ENCODE results near the gene SDK1.
"Not testable (repeated sequence)": the region's sequence is repeated elsewhere in the genome, so short reads cannot be mapped to it uniquely, and the experiment has no call there.

The SDK1 gene

DNA sequence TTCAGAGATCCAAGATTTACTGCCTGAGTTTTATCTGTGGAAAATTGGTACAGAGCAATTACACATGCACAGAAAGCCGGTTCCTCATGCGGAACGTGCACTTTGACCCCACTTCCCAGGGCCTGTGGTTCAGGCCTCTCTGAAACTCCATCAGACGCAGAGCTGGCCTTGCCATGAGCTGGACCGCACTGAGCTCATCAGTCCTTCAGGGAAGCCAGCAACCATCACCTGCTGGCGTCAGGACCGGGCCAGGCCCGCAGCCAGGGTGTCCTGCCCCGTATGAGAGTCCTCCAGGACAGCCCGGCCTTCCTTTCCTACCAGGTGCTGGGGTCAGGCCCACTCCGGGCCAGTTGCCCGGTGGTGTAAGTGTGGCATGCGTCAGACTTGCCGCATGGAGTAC is 934.5 kb downstream of the SDK1 start:
- TF ChIP-seq, protein P1, sequence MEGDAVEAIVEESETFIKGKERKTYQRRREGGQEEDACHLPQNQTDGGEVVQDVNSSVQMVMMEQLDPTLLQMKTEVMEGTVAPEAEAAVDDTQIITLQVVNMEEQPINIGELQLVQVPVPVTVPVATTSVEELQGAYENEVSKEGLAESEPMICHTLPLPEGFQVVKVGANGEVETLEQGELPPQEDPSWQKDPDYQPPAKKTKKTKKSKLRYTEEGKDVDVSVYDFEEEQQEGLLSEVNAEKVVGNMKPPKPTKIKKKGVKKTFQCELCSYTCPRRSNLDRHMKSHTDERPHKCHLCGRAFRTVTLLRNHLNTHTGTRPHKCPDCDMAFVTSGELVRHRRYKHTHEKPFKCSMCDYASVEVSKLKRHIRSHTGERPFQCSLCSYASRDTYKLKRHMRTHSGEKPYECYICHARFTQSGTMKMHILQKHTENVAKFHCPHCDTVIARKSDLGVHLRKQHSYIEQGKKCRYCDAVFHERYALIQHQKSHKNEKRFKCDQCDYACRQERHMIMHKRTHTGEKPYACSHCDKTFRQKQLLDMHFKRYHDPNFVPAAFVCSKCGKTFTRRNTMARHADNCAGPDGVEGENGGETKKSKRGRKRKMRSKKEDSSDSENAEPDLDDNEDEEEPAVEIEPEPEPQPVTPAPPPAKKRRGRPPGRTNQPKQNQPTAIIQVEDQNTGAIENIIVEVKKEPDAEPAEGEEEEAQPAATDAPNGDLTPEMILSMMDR (IDR thresholded peaks at IDR 0.05; ENCODE audit: insufficient read depth, low read depth, low read length, missing control alignments) = no peak
- H3K4me3 ChIP-seq (ENCODE audit: low read length) = no peak overlapping the region
- no peak for DNase-seq (ENCODE audit: low read depth)

GRCh38 chr7:4236389-4236788 is 935.3 kb downstream of the SDK1 start:
- H3K4me3 ChIP-seq (ENCODE audit: low read length) = no peak overlapping the region
- DNase-seq (ENCODE audit: low read depth) = no peak
- TF ChIP-seq, protein P1 (IDR thresholded peaks at IDR 0.05; ENCODE audit: insufficient read depth, low read depth, low read length, missing control alignments) = no peak

DNA sequence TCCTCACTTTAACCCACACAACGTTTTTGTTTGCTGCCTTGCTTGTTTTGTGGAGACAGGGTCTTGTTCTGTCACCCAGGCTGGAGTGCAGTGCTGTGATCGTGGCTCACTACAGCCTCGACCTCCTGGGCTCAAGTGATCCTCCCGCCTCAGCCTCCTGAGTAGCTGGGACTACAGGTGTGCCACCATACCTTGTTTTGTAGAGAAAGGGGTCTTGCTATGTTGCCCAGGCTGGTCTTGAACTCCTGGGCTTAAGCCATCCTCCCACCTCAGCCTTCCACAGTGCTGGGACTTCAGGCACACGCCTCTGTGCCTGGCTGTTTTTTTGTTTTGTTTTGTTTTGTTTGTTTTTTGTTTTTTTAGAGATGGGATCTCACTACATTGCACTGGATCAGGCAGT is 935.8 kb downstream of the SDK1 start:
- not testable (repeated sequence) for H3K4me3 ChIP-seq (ENCODE audit: low read length); DNase-seq (ENCODE audit: low read depth)

GRCh38 chr7:4237296-4238235 is 936.5 kb downstream of the SDK1 start:
- no peak overlapping the region for H3K4me3 ChIP-seq (ENCODE audit: low read length)
- TF ChIP-seq, protein P1 (IDR thresholded peaks at IDR 0.05; ENCODE audit: insufficient read depth, low read depth, low read length, missing control alignments) = no peak
- no peak for DNase-seq (ENCODE audit: low read depth)

- H3K4me3 ChIP-seq (ENCODE audit: low read length) = no peak overlapping the region
- no peak for DNase-seq (ENCODE audit: low read depth)
- TF ChIP-seq, protein P1 (IDR thresholded peaks at IDR 0.05; ENCODE audit: insufficient read depth, low read depth, low read length, missing control alignments) = no peak
Observed at GRCh38 chr7:4238861-4239260, 937.8 kb downstream of the SDK1 start.

DNA sequence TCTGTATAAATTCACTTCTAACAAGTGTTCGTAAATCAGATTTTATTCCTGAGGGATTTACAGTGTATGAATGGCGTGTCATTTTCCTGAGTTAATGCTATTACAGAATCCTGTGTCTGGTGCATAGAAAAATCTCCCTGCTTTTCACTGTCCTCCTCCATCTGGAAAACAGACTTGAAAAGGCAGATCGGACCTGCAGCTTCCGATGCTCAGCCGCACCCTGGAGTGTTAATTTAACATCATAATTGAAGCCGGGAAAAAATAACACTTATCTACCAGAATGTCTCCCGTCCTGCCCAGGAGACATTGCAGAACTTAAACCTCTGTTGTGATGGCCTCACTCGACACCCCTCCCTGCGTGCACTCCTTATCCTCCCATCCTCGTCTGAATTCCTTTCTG is 939.0 kb downstream of the SDK1 start:
- TF ChIP-seq, protein P1 (IDR thresholded peaks at IDR 0.05; ENCODE audit: insufficient read depth, low read depth, low read length, missing control alignments) = no peak
- H3K4me3 ChIP-seq (ENCODE audit: low read length) = no peak overlapping the region
- no peak for DNase-seq (ENCODE audit: low read depth)

DNA sequence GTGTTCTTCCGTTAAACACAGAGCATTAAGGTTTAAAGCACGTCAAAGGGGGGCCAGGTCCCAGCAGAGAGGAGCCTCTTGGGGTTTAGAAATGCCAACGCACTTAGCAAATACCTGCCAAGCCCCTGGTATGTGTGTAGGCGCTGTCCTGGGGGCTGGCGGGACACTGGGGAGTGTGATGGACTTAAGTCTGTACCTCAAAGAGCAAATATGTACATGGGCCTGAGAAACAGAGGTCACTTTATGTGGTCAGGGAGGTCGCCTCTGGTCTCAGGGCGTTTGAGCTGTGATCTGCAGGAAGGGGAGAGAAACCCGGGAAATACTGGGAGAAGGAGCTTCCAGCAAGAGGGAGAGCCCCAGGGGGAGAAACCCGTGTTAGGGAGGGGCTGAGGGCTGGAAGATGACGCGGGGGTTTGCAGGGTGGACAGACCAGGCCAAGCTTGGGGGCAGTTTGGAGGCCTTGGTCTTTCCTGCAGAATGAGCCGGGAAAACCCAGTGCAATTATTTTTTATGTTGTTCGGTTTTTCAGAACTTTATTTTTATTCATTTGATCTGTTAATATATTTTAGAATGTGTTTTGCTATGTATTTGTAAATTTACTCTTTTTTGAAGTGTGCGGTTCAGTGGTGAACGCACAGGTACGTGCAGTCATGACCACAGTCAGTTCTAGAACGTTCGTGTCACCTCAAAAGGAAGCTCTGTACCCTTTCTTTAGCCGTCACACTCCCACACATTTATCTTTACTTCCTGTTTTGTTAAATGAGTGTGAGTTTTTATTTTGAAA is 939.7 kb downstream of the SDK1 start:
- TF ChIP-seq, protein P1 (IDR thresholded peaks at IDR 0.05; ENCODE audit: insufficient read depth, low read depth, low read length, missing control alignments) = no peak
- DNase-seq (ENCODE audit: low read depth) = no peak
- H3K4me3 ChIP-seq (ENCODE audit: low read length) = no peak overlapping the region
